ENCODE measurements around the gene HRH3. TPM values are rescaled to one million over a fixed set of nuclear protein-coding genes. Genes with fewer than 3 reads are reported as not detected.
A peak's percentile ranks its signal among the peaks of the same experiment; 100 is the strongest.

Gene HRH3
- total and polyA plus RNA-seq, 7 experiments from 2014 or later: not detected

DNA sequence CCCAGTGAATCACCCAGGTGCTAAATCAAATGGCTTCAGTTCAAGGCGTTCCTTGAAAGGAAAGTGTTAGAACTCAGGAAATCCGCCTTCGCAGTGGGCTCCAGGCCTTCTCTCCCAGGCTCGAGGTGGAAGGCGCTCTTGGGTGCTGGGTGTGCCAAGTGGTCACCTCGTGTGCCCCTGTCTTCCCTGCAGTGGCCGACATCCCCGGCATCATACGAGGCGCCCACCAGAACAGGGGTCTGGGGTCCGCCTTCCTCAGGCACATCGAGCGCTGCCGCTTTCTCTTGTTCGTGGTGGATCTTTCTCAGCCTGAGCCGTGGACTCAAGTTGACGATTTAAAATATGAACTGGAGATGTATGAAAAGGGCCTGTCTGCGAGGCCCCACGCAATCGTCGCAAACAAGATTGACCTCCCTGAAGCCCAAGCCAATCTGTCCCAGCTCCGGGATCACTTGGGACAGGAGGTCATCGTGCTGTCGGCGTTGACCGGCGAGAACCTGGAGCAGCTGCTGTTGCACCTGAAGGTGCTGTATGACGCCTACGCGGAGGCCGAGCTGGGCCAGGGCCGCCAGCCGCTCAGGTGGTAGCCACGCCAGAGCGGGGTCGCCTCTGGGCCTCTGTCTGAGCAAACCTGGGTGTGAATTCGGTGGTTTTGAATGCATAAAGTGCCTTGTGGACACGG is 19.4 kb downstream of the HRH3 start:
- Histone ChIP-seq H3K9me3 (ENCODE audit: control insufficient read depth in 2 of 3, low read length in 3 of 3) (no peaks in the 10 kb centered on the region), H3K4me3 (ENCODE audit: low read length) (no peak overlapping the region), H3K27ac (ENCODE audit: low read depth, low read length) (no peak overlapping the region), H3K36me3 (ENCODE audit: control insufficient read depth in 2 of 3, insufficient read depth in 3 of 3, low read length in 3 of 3) (peaks cover 0 to 66% (median 7%) of the 10 kb centered on the region in 3 experiments), H3K4me1 (ENCODE audit: control insufficient read depth in 2 of 2, insufficient read depth in 2 of 2, low read length in 2 of 2) (no peaks in the 10 kb centered on the region), H3K27me3 (ENCODE audit: control insufficient read depth in 2 of 2, insufficient read depth in 2 of 2, low read length in 2 of 2) (no peaks in the 10 kb centered on the region)
- Mint-ChIP-seq H3K4me1 (peaks cover 0 to 1% (median 0%) of the 10 kb centered on the region in 7 donors), H3K4me3 (no peak overlapping the region), H3K27ac (peak overlapping the region in 1 of 9 donors; percentile 36), H3K9me3 (no peaks in the 10 kb centered on the region), H3K36me3 (peaks cover 7 to 41% (median 19%) of the 10 kb centered on the region in 5 donors), H3K27me3 (no peaks in the 10 kb centered on the region)
- intact Hi-C loops (cut with micrococcal nuclease): no loop called here
- ChIA-PET POLR2A (no interaction called here), CTCF (no interaction called here)
- DNase-seq (no peak), ATAC-seq (no peak)

DNA sequence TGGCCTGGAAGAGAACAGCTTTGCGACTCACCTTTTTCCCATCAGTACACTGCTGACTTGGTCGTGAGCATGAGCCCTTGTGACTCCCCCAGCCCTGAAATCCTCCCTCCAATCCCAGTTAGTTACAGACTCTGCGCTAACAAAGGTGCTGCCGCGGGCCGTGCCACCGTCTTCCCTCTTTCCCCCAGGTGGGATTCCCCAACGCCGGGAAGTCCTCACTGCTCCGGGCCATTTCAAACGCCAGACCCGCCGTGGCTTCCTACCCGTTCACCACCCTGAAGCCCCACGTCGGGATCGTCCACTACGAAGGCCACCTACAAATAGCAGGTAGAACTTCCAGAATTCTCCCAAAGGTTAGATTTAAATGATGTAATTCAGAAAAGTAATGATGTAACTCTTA is 21.1 kb downstream of the HRH3 start:
- H3K4me1 Mint-ChIP-seq: peaks cover 0 to 2% (median 0%) of the 10 kb centered on the region in 7 donors
- ChIA-PET POLR2A (no interaction called here), CTCF (no interaction called here)
- Histone ChIP-seq H3K9me3 (ENCODE audit: control insufficient read depth in 2 of 3, low read length in 3 of 3) (no peaks in the 10 kb centered on the region), H3K27me3 (ENCODE audit: control insufficient read depth in 2 of 2, insufficient read depth in 2 of 2, low read length in 2 of 2) (no peaks in the 10 kb centered on the region), H3K4me1 (ENCODE audit: control insufficient read depth in 2 of 2, insufficient read depth in 2 of 2, low read length in 2 of 2) (no peaks in the 10 kb centered on the region), H3K4me3 (ENCODE audit: low read length) (no peak overlapping the region), H3K36me3 (ENCODE audit: control insufficient read depth in 2 of 3, insufficient read depth in 3 of 3, low read length in 3 of 3) (peaks cover 0 to 70% (median 7%) of the 10 kb centered on the region in 3 experiments), H3K27ac (ENCODE audit: low read depth, low read length) (no peak overlapping the region)
- ATAC-seq (no peak), DNase-seq (no peak)
- H3K4me3 Mint-ChIP-seq: no peak overlapping the region
- H3K9me3 Mint-ChIP-seq: no peaks in the 10 kb centered on the region
- intact Hi-C loops (cut with micrococcal nuclease): no loop called here
- H3K27me3 Mint-ChIP-seq: no peaks in the 10 kb centered on the region
- peaks cover 9 to 47% (median 23%) of the 10 kb centered on the region in 5 donors for H3K36me3 Mint-ChIP-seq
- H3K27ac Mint-ChIP-seq: no peak overlapping the region

DNA sequence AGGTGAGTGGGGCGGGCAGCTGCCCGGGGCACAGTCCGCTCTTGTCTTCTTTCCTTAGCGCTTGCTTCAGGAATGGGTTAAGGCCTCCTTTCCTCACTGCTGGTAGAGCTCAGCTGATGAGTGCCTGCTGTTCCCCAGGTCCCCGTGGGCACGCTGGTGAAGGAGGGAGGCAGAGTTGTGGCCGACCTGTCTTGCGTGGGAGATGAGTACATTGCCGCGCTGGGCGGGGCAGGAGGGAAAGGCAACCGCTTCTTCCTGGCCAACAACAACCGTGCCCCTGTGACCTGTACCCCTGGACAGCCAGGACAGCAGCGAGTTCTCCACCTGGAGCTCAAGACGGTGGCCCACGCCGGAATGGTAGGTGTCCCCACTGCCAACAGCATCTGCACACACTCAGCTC is 21.6 kb downstream of the HRH3 start:
- ChIA-PET POLR2A (no interaction called here), CTCF (no interaction called here)
- H3K27me3 Mint-ChIP-seq: no peaks in the 10 kb centered on the region
- Histone ChIP-seq H3K4me3 (ENCODE audit: low read length) (no peak overlapping the region), H3K36me3 (ENCODE audit: control insufficient read depth in 2 of 3, insufficient read depth in 3 of 3, low read length in 3 of 3) (peaks cover 0 to 69% (median 7%) of the 10 kb centered on the region in 3 experiments), H3K27me3 (ENCODE audit: control insufficient read depth in 2 of 2, insufficient read depth in 2 of 2, low read length in 2 of 2) (no peaks in the 10 kb centered on the region), H3K4me1 (ENCODE audit: control insufficient read depth in 2 of 2, insufficient read depth in 2 of 2, low read length in 2 of 2) (no peaks in the 10 kb centered on the region), H3K27ac (ENCODE audit: low read depth, low read length) (no peak overlapping the region), H3K9me3 (ENCODE audit: control insufficient read depth in 2 of 3, low read length in 3 of 3) (no peaks in the 10 kb centered on the region)
- H3K4me1 Mint-ChIP-seq: peaks cover 0 to 2% (median 0%) of the 10 kb centered on the region in 7 donors
- no peaks in the 10 kb centered on the region for H3K9me3 Mint-ChIP-seq
- intact Hi-C loops (cut with micrococcal nuclease): no loop called here
- DNase-seq: no peak
- peaks cover 9 to 44% (median 23%) of the 10 kb centered on the region in 5 donors for H3K36me3 Mint-ChIP-seq
- ATAC-seq: no peak
- no peak overlapping the region for H3K27ac Mint-ChIP-seq
- H3K4me3 Mint-ChIP-seq: no peak overlapping the region

DNA sequence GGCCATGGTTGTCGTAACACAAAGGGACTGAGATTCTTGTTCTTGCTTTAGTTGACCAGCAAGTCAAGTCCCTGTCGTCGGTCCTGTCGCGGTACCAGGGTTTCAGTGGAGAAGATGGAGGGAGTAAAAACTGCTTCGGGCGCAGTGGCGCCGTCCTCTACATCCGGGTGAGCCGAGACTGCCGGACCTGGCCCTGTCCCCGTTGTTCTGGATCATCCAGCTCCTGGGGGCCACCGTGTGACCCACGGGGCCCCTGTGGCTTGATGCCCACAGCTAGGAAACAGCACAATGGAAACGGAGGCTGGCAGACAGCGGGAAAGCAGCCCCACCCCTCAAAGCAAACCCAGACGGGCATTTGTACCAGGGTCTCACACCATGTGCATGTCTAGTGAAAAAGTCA is 22.3 kb downstream of the HRH3 start:
- intact Hi-C loops (cut with micrococcal nuclease): no loop called here
- Histone ChIP-seq H3K4me1 (ENCODE audit: control insufficient read depth in 2 of 2, insufficient read depth in 2 of 2, low read length in 2 of 2) (no peaks in the 10 kb centered on the region), H3K4me3 (ENCODE audit: low read length) (no peak overlapping the region), H3K36me3 (ENCODE audit: control insufficient read depth in 2 of 3, insufficient read depth in 3 of 3, low read length in 3 of 3) (peaks cover 0 to 69% (median 7%) of the 10 kb centered on the region in 3 experiments), H3K9me3 (ENCODE audit: control insufficient read depth in 2 of 3, low read length in 3 of 3) (no peaks in the 10 kb centered on the region), H3K27me3 (ENCODE audit: control insufficient read depth in 2 of 2, insufficient read depth in 2 of 2, low read length in 2 of 2) (no peaks in the 10 kb centered on the region), H3K27ac (ENCODE audit: low read depth, low read length) (no peak overlapping the region)
- POLR2A ChIA-PET: no interaction called here
- CTCF ChIA-PET: no interaction called here
- Mint-ChIP-seq H3K27ac (no peak overlapping the region), H3K27me3 (no peaks in the 10 kb centered on the region), H3K36me3 (peaks cover 9 to 45% (median 18%) of the 10 kb centered on the region in 5 donors), H3K4me1 (peaks cover 0 to 2% (median 0%) of the 10 kb centered on the region in 7 donors), H3K9me3 (no peaks in the 10 kb centered on the region), H3K4me3 (no peak overlapping the region)
- ATAC-seq: no peak
- no peak for DNase-seq

DNA sequence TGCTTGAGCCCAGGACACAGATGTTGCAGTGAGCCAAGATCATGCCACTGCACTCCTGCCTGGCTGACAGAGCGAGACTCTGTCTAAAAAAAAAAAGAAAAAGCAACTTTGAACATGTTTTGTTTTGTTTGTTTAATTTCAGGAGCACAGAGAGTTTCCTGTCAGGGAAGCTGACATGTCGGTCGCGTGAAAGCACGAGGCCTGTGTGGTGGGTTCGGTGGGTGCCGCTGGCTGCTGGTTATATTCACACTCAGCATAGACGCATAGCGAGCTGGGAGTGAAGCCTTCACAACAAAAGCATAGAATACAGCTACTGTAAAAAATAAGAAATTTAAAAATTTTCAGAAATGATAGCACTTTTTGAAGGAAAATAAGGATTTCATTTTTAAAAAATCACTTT is 22.8 kb downstream of the HRH3 start:
- POLR2A ChIA-PET: no interaction called here
- no peaks in the 10 kb centered on the region for H3K9me3 Mint-ChIP-seq

DNA sequence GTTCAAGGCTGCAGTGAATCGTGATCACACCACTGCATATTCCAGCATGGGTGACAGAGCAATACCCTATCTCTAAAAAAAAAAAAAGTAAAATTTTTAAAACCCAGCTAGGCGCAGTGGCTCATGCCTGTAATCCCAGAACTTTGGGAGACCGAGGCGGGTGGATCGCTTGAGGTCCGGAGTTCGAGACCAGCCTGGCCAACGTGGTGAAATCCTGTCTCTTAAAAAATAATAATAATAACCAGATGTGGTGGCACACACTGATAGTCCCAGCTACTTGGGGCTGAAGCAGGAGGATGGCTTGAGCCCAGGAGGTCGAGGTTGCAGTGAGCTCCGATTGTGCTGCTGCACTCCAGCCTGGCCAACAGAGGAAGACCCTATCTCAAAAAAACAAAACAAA is 23.8 kb downstream of the HRH3 start:
- Histone ChIP-seq H3K9me3 (ENCODE audit: control insufficient read depth in 2 of 3, low read length in 3 of 3) (no peaks in the 10 kb centered on the region), H3K27me3 (ENCODE audit: control insufficient read depth in 2 of 2, insufficient read depth in 2 of 2, low read length in 2 of 2) (no peaks in the 10 kb centered on the region), H3K4me3 (ENCODE audit: low read length) (no peak overlapping the region), H3K4me1 (ENCODE audit: control insufficient read depth in 2 of 2, insufficient read depth in 2 of 2, low read length in 2 of 2) (no peaks in the 10 kb centered on the region), H3K27ac (ENCODE audit: low read depth, low read length) (no peak overlapping the region), H3K36me3 (ENCODE audit: control insufficient read depth in 2 of 3, insufficient read depth in 3 of 3, low read length in 3 of 3) (peaks cover 0 to 64% (median 7%) of the 10 kb centered on the region in 3 experiments)
- CTCF ChIA-PET: no interaction called here
- Mint-ChIP-seq H3K27me3 (no peaks in the 10 kb centered on the region), H3K9me3 (no peaks in the 10 kb centered on the region), H3K27ac (no peak overlapping the region), H3K4me1 (peaks cover 0 to 2% (median 0%) of the 10 kb centered on the region in 7 donors), H3K36me3 (peaks cover 9 to 39% (median 14%) of the 10 kb centered on the region in 5 donors), H3K4me3 (no peak overlapping the region)
- POLR2A ChIA-PET: no interaction called here
- intact Hi-C loops (cut with micrococcal nuclease): no loop called here
- ATAC-seq (no peak), DNase-seq (no peak)

More for the DNA sequence above, 22.8 kb downstream of the HRH3 start:
- no peak overlapping the region for H3K4me3 ChIP-seq (ENCODE audit: low read length)
- H3K36me3 Mint-ChIP-seq: peaks cover 9 to 45% (median 18%) of the 10 kb centered on the region in 5 donors
- H3K4me1 Mint-ChIP-seq: peaks cover 0 to 2% (median 0%) of the 10 kb centered on the region in 7 donors
- H3K27ac ChIP-seq (ENCODE audit: low read depth, low read length): no peak overlapping the region
- CTCF ChIA-PET: no interaction called here
- H3K27me3 ChIP-seq (ENCODE audit: control insufficient read depth in 2 of 2, insufficient read depth in 2 of 2, low read length in 2 of 2): no peaks in the 10 kb centered on the region
- no peak overlapping the region for H3K4me3 Mint-ChIP-seq
- H3K4me1 ChIP-seq (ENCODE audit: control insufficient read depth in 2 of 2, insufficient read depth in 2 of 2, low read length in 2 of 2): no peaks in the 10 kb centered on the region
- ATAC-seq: no peak
- peaks cover 0 to 70% (median 7%) of the 10 kb centered on the region in 3 experiments for H3K36me3 ChIP-seq (ENCODE audit: control insufficient read depth in 2 of 3, insufficient read depth in 3 of 3, low read length in 3 of 3)
- intact Hi-C loops (cut with micrococcal nuclease): no loop called here
- H3K27me3 Mint-ChIP-seq: no peaks in the 10 kb centered on the region
- H3K27ac Mint-ChIP-seq: no peak overlapping the region
- no peak for DNase-seq
- H3K9me3 ChIP-seq (ENCODE audit: control insufficient read depth in 2 of 3, low read length in 3 of 3): no peaks in the 10 kb centered on the region

DNA sequence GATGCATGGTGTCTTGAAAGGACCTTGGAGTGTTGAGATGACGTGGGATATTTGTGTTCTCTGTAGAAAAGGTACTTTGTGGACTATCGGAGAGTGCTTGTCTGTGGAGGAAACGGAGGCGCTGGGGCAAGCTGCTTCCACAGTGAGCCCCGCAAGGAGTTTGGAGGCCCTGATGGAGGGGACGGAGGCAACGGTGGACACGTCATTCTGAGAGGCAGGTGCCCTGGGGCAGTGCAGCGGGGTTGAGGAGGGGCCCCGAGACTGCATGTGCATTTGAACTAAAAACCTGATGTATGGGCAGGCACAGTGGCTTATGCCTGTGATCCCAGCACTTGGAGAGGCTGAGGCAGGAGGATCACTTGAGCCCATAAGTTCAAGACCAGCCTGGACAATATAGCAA is 24.3 kb downstream of the HRH3 start:
- Mint-ChIP-seq H3K9me3 (no peaks in the 10 kb centered on the region), H3K4me1 (peaks cover 0 to 2% (median 0%) of the 10 kb centered on the region in 7 donors), H3K36me3 (peaks cover 9 to 38% (median 14%) of the 10 kb centered on the region in 5 donors), H3K27me3 (no peaks in the 10 kb centered on the region), H3K4me3 (no peak overlapping the region), H3K27ac (peak overlapping the region in 2 of 9 donors; percentile 14 to 48)
- intact Hi-C loops (cut with micrococcal nuclease): no loop called here
- no peaks in the 10 kb centered on the region for H3K27me3 ChIP-seq (ENCODE audit: control insufficient read depth in 2 of 2, insufficient read depth in 2 of 2, low read length in 2 of 2)
- DNase-seq: no peak
- H3K9me3 ChIP-seq (ENCODE audit: control insufficient read depth in 2 of 3, low read length in 3 of 3): no peaks in the 10 kb centered on the region
- no peak overlapping the region for H3K4me3 ChIP-seq (ENCODE audit: low read length)
- no peak for ATAC-seq
- CTCF ChIA-PET: no interaction called here
- peaks cover 0 to 64% (median 8%) of the 10 kb centered on the region in 3 experiments for H3K36me3 ChIP-seq (ENCODE audit: control insufficient read depth in 2 of 3, insufficient read depth in 3 of 3, low read length in 3 of 3)
- H3K27ac ChIP-seq (ENCODE audit: low read depth, low read length): no peak overlapping the region
- POLR2A ChIA-PET: no interaction called here
- H3K4me1 ChIP-seq (ENCODE audit: control insufficient read depth in 2 of 2, insufficient read depth in 2 of 2, low read length in 2 of 2): no peaks in the 10 kb centered on the region

All from naive thymus-derived CD4-positive, alpha-beta T cell (primary cell).